Neuronal stem cell (in vitro differentiated cells): Measurements from ENCODE around the gene TAF4.
A peak's percentile ranks its signal among the peaks of the same experiment; 100 is the strongest.

Source experiments
- DNase-seq: peaks from one replicate; pipeline ENCODE4 v3.0.0-alpha.2; 2013; ENCODE audit warnings: low spot score
- H2AFZ ChIP-seq: one replicate; pipeline ENCODE4 v1.6.1; 2013; ENCODE audit warnings: mild to moderate bottlenecking, low read length, inconsistent platforms
- H2AK5ac ChIP-seq: 2 replicates; pipeline ENCODE4 v1.6.1; 2013; ENCODE audit warnings: low read depth, mild to moderate bottlenecking, inconsistent platforms, low read length, moderate library complexity, mixed read lengths
- H2BK120ac ChIP-seq: 2 replicates; pipeline ENCODE4 v1.6.1; 2013; ENCODE audit warnings: low read depth, mild to moderate bottlenecking, inconsistent platforms, low read length, moderate library complexity, mixed read lengths
- H2BK12ac ChIP-seq: one replicate; pipeline ENCODE4 v1.6.1; 2013; ENCODE audit warnings: low read length, inconsistent platforms
- H2BK15ac ChIP-seq: 2 replicates; pipeline ENCODE4 v1.6.1; 2013; ENCODE audit warnings: mild to moderate bottlenecking, low read length, inconsistent platforms, mixed read lengths
- H2BK5ac ChIP-seq: one replicate; pipeline ENCODE4 v1.6.1; 2013; ENCODE audit warnings: inconsistent platforms, mild to moderate bottlenecking, low read length, moderate library complexity
- H3K14ac ChIP-seq: one replicate; pipeline ENCODE4 v1.6.1; 2013; ENCODE audit warnings: low read length, inconsistent platforms
- H3K18ac ChIP-seq: 2 replicates; pipeline ENCODE4 v1.6.1; 2013; ENCODE audit warnings: low read length, inconsistent platforms
- H3K23ac ChIP-seq: 2 replicates; pipeline ENCODE4 v1.6.1; 2013; ENCODE audit warnings: low read depth, mild to moderate bottlenecking, mixed read lengths, low read length, inconsistent platforms; ENCODE audit not compliant: poor library complexity
- H3K27ac ChIP-seq: replicated peaks from 3 replicates; pipeline ENCODE4 v1.5.1; 2013; ENCODE audit warnings: low read length, inconsistent platforms
- H3K27me3 ChIP-seq, 3 experiments: 2 replicates each; pipeline ENCODE4 v1.6.1; 2013; ENCODE audit warnings: low read length in 3 of 3, mild to moderate bottlenecking in 2 of 3, inconsistent platforms in 1 of 3, low read depth in 1 of 3, mixed read lengths in 1 of 3, moderate library complexity in 1 of 3; ENCODE audit not compliant: control insufficient read depth in 3 of 3, insufficient read depth in 3 of 3
- H3K36me3 ChIP-seq, 2 donors: replicated peaks in 1 of 2; 2 replicates each; pipeline ENCODE4 v1.6.1; 2013; ENCODE audit warnings: low read length in 2 of 2; ENCODE audit not compliant: control insufficient read depth in 2 of 2, insufficient read depth in 2 of 2
- H3K4ac ChIP-seq: 2 replicates; pipeline ENCODE4 v1.6.1; 2013; ENCODE audit warnings: inconsistent platforms, mild to moderate bottlenecking, low read length, moderate library complexity
- H3K4me1 ChIP-seq, 2 donors: 1 replicate in 1 of 2; 2 replicates in 1 of 2; pipeline ENCODE4 v1.6.1; 2013; ENCODE audit warnings: low read length in 2 of 2, low read depth in 1 of 2; ENCODE audit not compliant: control insufficient read depth in 2 of 2, insufficient read depth in 1 of 2
- H3K4me2 ChIP-seq: one replicate; pipeline ENCODE4 v1.6.1; 2013; ENCODE audit warnings: mild to moderate bottlenecking, low read length, inconsistent platforms; ENCODE audit not compliant: insufficient read depth, poor library complexity, severe bottlenecking
- H3K4me3 ChIP-seq, 2 donors: 2 replicates each; pipeline ENCODE4 v1.5.1; 2013; ENCODE audit warnings: low read length in 2 of 2, mild to moderate bottlenecking in 2 of 2, inconsistent platforms in 1 of 2, moderate library complexity in 1 of 2
- H3K79me1 ChIP-seq: one replicate; pipeline ENCODE4 v1.6.1; 2013; ENCODE audit warnings: low read depth, mild to moderate bottlenecking, inconsistent platforms, low read length, moderate library complexity
- H3K9ac ChIP-seq: one replicate; pipeline ENCODE4 v1.6.1; 2013; ENCODE audit warnings: mild to moderate bottlenecking, low read depth, low read length, inconsistent platforms; ENCODE audit not compliant: poor library complexity
- H3K9me3 ChIP-seq, 2 donors: replicated peaks in 1 of 2; 2 replicates each; pipeline versions ENCODE3 to v1.6.1; 2013; ENCODE audit warnings: low read length in 2 of 2, mild to moderate bottlenecking in 2 of 2, inconsistent platforms in 1 of 2, low read depth in 1 of 2, mixed read lengths in 1 of 2, moderate library complexity in 1 of 2; ENCODE audit not compliant: control insufficient read depth in 2 of 2, insufficient read depth in 1 of 2
- H4K8ac ChIP-seq: one replicate; pipeline ENCODE4 v1.6.1; 2013; ENCODE audit warnings: low read depth, mild to moderate bottlenecking, inconsistent platforms, low read length, moderate library complexity
- H4K91ac ChIP-seq: one replicate; pipeline ENCODE4 v1.6.1; 2013; ENCODE audit warnings: low read length, low read depth, mild to moderate bottlenecking, inconsistent platforms; ENCODE audit not compliant: poor library complexity
- WGBS, 2 donors: extraction: QIAGEN DNeasy Blood & Tissue Kit; methylation state at CpG; one replicate each; pipeline ENCODE4 v1.1.7; 2013; ENCODE audit warnings: missing lambda C conversion rate in 2 of 2, mixed read lengths in 1 of 2; ENCODE audit not compliant: insufficient read length in 2 of 2, insufficient replicate concordance in 1 of 2; ENCODE audit errors: extremely low coverage in 2 of 2; 5-methylcytosine and 5-hydroxymethylcytosine counted together

The TAF4 gene

GRCh38 chr20:62105592-62105991, 39.9 kb upstream of the TAF4 start:
- Histone ChIP-seq H3K36me3 (no peaks in the 10 kb centered on the region), H2BK120ac (no peak overlapping the region), H3K9me3 (peaks cover 4 to 31% of the 10 kb centered on the region in 2 donors), H3K14ac (no peak overlapping the region), H2AK5ac (no peak overlapping the region), H3K4me2 (no peak overlapping the region), H3K27me3 (no peaks in the 10 kb centered on the region), H2BK12ac (no peak overlapping the region), H3K18ac (no peak overlapping the region), H2AFZ (no peak overlapping the region), H3K27ac (no peak overlapping the region), H3K4ac (no peak overlapping the region), H3K23ac (no peak overlapping the region), H3K9ac (no peak overlapping the region), H3K4me3 (no peak overlapping the region), H4K91ac (no peak overlapping the region), H2BK15ac (no peak overlapping the region), H2BK5ac (no peak overlapping the region), H3K4me1 (no peaks in the 10 kb centered on the region), H4K8ac (no peak overlapping the region), H3K79me1 (no peaks in the 10 kb centered on the region)
- WGBS, 2 donors: 100% methylated on average over 3 of the region's 5 CpGs
- no peak for DNase-seq

GRCh38 chr20:62104791-62105345, 39.2 kb upstream of the TAF4 start:
- Histone ChIP-seq H3K14ac (no peak overlapping the region), H2BK12ac (no peak overlapping the region), H3K27ac (no peak overlapping the region), H3K18ac (no peak overlapping the region), H2AK5ac (no peak overlapping the region), H3K9ac (no peak overlapping the region), H3K23ac (no peak overlapping the region), H4K91ac (no peak overlapping the region), H2BK15ac (no peak overlapping the region), H2AFZ (no peak overlapping the region), H3K4ac (no peak overlapping the region), H3K79me1 (no peaks in the 10 kb centered on the region), H3K4me2 (no peak overlapping the region), H3K4me1 (no peaks in the 10 kb centered on the region), H2BK120ac (no peak overlapping the region), H3K36me3 (no peaks in the 10 kb centered on the region), H3K9me3 (peaks cover 4 to 28% of the 10 kb centered on the region in 2 donors), H4K8ac (no peak overlapping the region), H3K27me3 (peaks cover 0 to 5% (median 0%) of the 10 kb centered on the region in 3 experiments), H3K4me3 (no peak overlapping the region), H2BK5ac (peak overlapping the region; percentile 16)
- WGBS, 2 donors: no CpG with 5 or more reads among the region's 7 CpGs
- DNase-seq: no peak

GRCh38 chr20:62104234-62104789, 38.6 kb upstream of the TAF4 start:
- H4K91ac ChIP-seq: no peak overlapping the region
- peak overlapping the region; percentile 25 for H2BK12ac ChIP-seq
- H3K27me3 ChIP-seq: peaks cover 0 to 8% (median 0%) of the 10 kb centered on the region in 3 experiments
- H3K4me3 ChIP-seq: no peak overlapping the region
- H2BK5ac ChIP-seq: peak overlapping the region; percentile 16
- H3K4me1 ChIP-seq: no peaks in the 10 kb centered on the region
- no peak overlapping the region for H3K4me2 ChIP-seq
- H2BK120ac ChIP-seq: no peak overlapping the region
- no peaks in the 10 kb centered on the region for H3K79me1 ChIP-seq
- no peak overlapping the region for H3K27ac ChIP-seq
- H2BK15ac ChIP-seq: peak overlapping the region; percentile 55
- no peak for DNase-seq
- H3K36me3 ChIP-seq: no peaks in the 10 kb centered on the region
- peak overlapping the region; percentile 40 for H3K14ac ChIP-seq
- H3K9me3 ChIP-seq: peaks cover 4 to 30% of the 10 kb centered on the region in 2 donors
- H3K4ac ChIP-seq: no peak overlapping the region
- no peak overlapping the region for H3K23ac ChIP-seq
- peak overlapping the region; percentile 53 for H3K18ac ChIP-seq
- no peak overlapping the region for H2AFZ ChIP-seq
- H4K8ac ChIP-seq: no peak overlapping the region
- no CpG with 5 or more reads among the region's 15 CpGs for WGBS, 2 donors
- no peak overlapping the region for H3K9ac ChIP-seq
- peak overlapping the region; percentile 60 for H2AK5ac ChIP-seq

GRCh38 chr20:62103508-62104233, 38.0 kb upstream of the TAF4 start:
- no peak for DNase-seq
- no peak overlapping the region for H3K27ac ChIP-seq
- no peak overlapping the region for H3K9ac ChIP-seq
- no peak overlapping the region for H3K4ac ChIP-seq
- H3K9me3 ChIP-seq: peaks cover 4 to 24% of the 10 kb centered on the region in 2 donors
- no peak overlapping the region for H3K4me3 ChIP-seq
- H2BK15ac ChIP-seq: peak overlapping the region; percentile 55
- H3K4me1 ChIP-seq: no peaks in the 10 kb centered on the region
- peak overlapping the region; percentile 16 for H2BK5ac ChIP-seq
- peak overlapping the region; percentile 60 for H2AK5ac ChIP-seq
- H3K27me3 ChIP-seq: peaks cover 0 to 8% (median 0%) of the 10 kb centered on the region in 3 experiments
- no peak overlapping the region for H4K8ac ChIP-seq
- H2BK12ac ChIP-seq: peak overlapping the region; percentile 25
- H3K14ac ChIP-seq: peak overlapping the region; percentile 40
- no peak overlapping the region for H3K4me2 ChIP-seq
- H4K91ac ChIP-seq: no peak overlapping the region
- no peak overlapping the region for H2AFZ ChIP-seq
- no peak overlapping the region for H2BK120ac ChIP-seq
- no peaks in the 10 kb centered on the region for H3K36me3 ChIP-seq
- no CpG with 5 or more reads among the region's 21 CpGs for WGBS, 2 donors
- no peak overlapping the region for H3K23ac ChIP-seq
- H3K79me1 ChIP-seq: no peaks in the 10 kb centered on the region
- peak overlapping the region; percentile 59 for H3K18ac ChIP-seq
